ENCODE results near the gene DCTN5. TPM values are rescaled to one million over a fixed set of nuclear protein-coding genes. Genes with fewer than 3 reads are reported as not detected.
"Not testable (repeated sequence)": the region's sequence is repeated elsewhere in the genome, so short reads cannot be mapped to it uniquely, and the experiment has no call there.

DCTN5 gene
- total RNA-seq: 42.3 TPM

GRCh38 chr16:23640931-23641765 is at the start of gene DCTN5, which contains the start of gene PALB2:
Gene DCTN5 (plus strand): TSS chr16:23641466. CDS start chr16:23641543, 77 bp downstream.
Gene PALB2 (minus strand): TSS chr16:23641310. CDS start chr16:23641157, 153 bp downstream.
- ATAC-seq: peak; percentile 100

GRCh38 chr16:23594186-23594585 is 47.1 kb upstream of the DCTN5 start:
- ATAC-seq: no peak

- ATAC-seq: peak; percentile 16
These were observed 45.9 kb upstream of the DCTN5 start for GRCh38 chr16:23595246-23595950.

DNA sequence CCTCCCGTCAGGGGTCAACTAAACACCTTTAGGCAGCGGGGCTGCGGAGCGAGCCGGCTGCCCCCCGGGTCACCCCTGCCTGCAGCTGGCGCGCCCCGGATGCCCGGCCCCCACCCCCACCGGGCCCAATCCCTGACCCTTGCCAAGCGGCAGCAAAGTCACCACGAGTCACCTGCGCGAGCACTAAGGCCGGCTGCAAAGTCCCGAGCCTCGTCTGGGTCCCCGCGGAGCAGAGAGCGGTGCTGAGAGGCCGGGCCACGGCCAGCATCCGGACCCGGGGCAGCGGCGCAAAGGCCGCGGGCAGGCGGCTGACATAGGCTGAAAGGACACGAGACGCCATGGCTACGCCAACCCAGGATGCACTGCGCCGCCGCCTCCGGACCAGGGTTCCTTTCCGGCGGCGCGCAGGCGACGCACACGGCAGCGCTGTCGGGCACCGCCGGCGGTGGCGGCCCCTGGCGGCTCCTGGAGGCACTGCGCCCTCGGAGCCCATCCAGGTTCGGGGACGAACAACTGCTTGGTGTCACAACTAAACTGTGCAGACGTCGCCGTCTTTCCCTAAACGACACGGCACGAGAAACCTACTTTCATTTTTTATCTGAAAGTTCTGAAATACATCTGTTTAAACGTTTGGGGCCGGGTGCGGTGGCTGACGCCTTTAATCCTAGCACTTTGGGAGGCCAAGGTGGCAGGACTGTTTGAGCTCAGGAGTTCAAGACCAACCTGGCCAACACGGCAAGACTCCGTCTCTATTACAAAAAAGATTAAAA is 45.1 kb upstream of the DCTN5 start, which contains the start of gene NDUFAB1:
NDUFAB1 (minus strand) TSS at position 366 of the 770 bp plus-strand sequence; CDS start at position 340, 26 bp downstream.
- peak; percentile 100 for ATAC-seq

DNA sequence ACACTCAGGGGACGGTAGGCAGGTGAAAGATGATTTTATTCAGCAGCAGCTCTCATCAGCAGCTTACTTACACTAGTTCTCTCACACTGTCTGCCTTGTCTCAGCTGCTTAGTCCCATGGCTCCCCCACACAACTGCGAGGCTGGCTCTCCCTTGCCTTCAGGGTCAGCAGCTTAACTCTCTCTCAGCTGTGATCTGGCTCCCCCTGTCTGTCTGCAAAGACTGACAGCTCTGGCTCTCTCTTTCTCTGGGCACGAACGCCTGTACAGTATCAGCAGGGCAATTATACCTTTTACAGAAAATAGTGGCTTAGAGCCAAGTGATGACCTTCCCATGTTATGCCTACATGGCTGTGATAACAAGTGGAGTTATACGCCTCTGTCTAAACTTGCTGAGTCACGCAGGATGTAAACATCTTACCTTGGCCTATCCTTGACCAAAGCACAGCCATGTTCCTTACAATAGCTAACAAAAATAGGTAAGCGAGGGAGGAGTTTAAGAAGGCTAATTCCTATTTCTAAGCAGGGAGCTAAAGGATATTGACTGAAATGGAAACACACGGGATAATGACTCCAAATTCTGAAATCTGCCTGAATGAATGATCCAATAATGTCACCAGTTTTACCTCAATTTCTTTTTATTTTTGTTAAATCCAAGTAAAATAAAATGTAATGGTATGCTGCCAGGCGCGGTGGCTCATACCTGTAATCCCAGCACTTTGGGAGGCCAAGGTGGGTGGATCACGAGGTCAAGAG is 44.1 kb upstream of the DCTN5 start:
- ATAC-seq: no peak

DNA sequence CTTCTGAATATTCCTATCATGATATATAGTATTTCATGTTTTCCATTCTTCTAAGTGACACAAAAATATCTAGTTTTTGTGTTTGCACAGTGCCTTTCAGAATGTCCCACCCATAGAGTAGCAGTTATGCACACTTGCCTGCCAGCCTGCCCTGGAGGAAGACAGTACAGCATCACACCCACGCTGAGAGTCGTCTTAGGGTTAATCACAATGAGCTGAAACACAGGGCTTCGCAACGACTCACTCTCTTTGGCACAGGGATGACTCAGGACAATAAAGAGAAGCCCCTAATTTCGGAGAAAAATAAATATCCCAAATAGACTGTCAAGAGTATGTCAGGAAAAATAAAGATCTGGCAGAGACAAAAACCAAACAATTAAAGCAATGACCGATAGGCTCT is 33.5 kb upstream of the DCTN5 start:
- ATAC-seq: no peak

GRCh38 chr16:23608194-23608593 is 33.1 kb upstream of the DCTN5 start:
- ATAC-seq: no peak

- ATAC-seq: no peak
These were observed 31.3 kb upstream of the DCTN5 start for GRCh38 chr16:23609929-23610328.

- not testable (repeated sequence) for ATAC-seq
These were observed 30.4 kb upstream of the DCTN5 start for GRCh38 chr16:23610905-23611304.

DNA sequence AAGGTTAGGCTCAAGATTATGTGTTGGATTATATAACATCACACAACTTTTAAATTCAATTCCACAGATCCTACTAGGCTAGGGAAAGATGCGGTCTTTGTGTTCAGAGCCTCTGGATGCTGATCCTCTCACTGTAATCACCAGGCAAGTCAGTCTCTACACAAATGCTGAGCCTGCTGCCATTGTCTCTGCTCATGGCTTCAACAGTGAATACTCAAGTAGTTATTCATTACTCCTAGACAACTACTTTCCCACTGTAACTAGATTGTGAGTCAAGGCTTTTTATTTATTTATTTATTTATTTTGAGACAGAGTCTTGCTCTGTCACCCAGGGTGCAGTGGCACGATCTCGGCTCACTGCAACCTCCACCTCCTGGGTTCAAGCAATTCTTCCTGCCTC is 29.3 kb upstream of the DCTN5 start:
- no peak for ATAC-seq

DNA sequence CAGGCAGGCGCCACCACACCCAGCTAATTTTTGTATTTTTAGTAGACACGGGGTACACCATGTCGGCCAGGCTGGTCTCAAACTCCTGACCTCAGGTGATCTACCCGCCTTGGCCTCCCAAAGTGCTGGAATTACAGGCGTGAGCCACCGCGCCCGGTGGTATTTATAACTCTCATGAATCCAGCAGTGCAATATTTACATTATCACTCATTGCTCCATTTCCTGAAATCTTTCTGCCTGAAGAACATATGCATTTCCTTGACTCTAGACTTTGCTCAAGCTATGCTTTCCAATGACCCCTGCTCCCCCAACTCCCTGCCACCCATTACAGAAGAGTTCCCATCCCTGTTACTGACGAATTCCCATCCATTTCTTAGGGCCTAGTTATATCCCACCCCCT is 25.5 kb upstream of the DCTN5 start:
- no peak for ATAC-seq

DNA sequence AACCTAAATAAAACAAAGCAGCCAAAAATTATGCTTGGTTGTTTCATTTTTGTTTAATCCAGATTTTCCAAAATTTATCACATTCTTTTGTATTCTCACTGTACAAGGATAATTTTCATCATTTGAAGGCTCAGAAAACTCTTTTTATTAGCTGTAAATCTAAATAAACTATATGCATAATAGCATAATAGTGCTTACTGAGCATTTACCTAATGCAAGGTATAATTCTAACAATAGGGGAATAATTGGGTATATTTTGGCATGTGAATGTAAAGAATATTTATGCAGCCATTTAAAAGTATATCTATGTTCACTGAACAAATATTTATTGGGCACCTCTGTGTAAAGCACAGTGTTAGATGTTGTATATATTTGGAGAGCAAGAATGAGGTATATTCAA is 17.2 kb upstream of the DCTN5 start:
- no peak for ATAC-seq

GRCh38 chr16:23629516-23629915 is 11.8 kb upstream of the DCTN5 start:
- ATAC-seq: peak; percentile 98

DNA sequence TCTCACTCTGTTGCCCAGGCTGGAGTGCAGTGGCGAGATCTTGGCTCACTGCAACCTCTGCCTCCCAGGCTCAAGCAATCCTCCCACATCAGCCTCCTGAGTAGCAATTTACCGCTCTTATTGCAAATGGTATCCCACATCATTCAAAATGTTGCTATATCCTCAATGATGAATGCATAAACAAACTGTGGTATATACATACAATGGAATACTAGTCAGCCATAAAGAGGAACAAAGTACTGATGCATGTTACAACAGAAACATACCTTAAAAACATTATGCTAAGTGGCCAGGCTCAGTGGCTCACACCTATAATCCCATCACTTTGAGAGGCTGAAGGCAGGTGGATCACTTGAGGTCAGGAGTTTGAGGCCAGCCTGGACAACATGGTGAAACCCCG is 9.4 kb upstream of the DCTN5 start:
- not testable (repeated sequence) for ATAC-seq

- ATAC-seq: no peak
These were observed 6.7 kb upstream of the DCTN5 start for GRCh38 chr16:23634461-23635036.

- ATAC-seq: no peak
These were observed 5.3 kb upstream of the DCTN5 start for GRCh38 chr16:23635958-23636357.

GRCh38 chr16:23640615-23640930 is 693 bp upstream of the DCTN5 start:
- peak; percentile 14 for ATAC-seq

- no peak for ATAC-seq
These were observed 1.0 kb downstream of the DCTN5 start for GRCh38 chr16:23642246-23642774.

DNA sequence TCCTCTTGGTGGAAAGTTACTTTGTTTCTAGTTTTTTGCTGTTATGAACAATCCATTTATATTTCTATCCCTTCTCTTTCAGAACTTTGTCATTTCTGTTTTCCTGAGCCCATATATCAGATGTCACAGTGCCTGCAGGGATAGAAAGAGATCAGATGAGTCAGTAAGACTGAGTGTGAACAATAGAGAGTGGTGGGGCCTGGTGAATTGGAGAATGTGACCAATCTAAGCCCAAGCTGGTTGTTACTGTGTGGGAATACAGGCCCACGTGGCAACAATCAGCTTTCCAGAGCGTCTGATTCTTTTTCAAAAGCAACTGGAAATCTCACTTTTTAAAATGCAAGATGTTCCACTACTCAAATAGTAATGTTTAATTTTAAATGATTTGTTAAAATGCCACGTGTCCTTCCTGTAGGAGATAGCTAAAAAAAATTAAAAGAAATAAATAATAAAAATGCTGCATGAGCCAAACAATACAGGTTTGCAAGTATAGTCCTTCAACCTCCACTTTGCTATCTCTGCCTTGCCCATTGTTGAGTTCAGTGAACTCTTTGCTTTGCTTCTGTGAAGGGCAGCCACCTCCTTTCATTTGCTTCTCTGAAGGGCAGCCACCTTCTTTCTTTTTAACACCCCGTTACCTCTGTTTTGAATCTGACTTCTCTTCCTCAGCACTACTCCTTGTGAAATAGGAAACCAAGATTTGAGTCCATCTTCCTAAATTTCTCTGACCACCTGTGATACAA is 9.6 kb downstream of the DCTN5 start:
- no peak for ATAC-seq

DNA sequence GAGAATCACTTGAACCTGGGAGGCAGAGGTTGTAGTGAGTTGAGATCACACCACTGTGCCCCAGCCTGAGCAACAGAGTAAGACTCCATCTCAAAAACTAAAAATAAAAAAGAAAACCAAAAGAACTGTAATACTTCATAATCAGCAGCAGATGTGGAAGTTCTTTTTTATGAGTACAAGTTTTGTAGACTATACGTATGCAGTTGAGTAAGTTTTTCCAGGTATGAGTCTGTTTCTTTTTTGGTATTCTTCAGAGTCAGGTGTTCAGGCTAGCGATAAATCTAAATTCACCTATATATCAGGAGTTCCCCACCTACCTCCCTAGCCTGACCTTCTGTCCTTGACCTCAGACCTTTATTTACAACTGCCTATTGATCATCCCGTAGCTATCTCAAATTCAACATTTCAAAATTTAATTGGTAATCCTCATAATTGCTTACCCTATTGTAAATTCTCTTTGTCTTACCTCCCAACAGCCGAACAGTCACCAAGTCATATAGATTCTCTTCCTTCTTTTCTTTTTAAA is 10.7 kb downstream of the DCTN5 start:
- ATAC-seq: no peak

DNA sequence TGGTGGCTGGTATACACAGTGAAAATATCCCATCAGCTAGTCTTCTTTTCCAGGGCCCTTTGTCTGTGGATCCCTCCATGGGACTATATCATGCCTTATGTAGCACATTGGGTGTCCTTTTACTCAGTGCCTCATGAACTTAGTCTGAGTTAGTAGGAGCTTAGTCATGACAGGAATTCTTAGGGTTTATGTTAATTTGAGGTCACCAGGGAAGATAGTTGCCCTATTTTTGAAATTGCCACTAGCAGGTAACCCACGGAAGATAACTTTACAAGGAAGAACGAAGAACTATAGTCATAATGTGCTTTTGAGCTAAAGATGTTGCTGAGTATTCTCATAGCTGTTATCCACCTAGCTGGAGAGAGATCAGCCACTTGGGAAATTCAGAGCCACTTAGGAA is 22.7 kb downstream of the DCTN5 start:
- ATAC-seq: no peak
